ENCODE measurements around the gene TAF1B.

The TAF1B gene

GRCh38 chr2:9814129-9814868 is 29.0 kb upstream of the TAF1B start:
- H3K4me3 ChIP-seq (ENCODE audit: low read length) = peak overlapping the region; percentile 39
- no peak for DNase-seq (ENCODE audit: low read depth)
- TF ChIP-seq CTCF (conservative IDR thresholded peaks at IDR 0.05; ENCODE audit: low read length) = no peak

GRCh38 chr2:9815076-9815475 is 28.2 kb upstream of the TAF1B start:
- DNase-seq (ENCODE audit: low read depth) = no peak
- H3K4me3 ChIP-seq (ENCODE audit: low read length) = no peak overlapping the region
- TF ChIP-seq CTCF (conservative IDR thresholded peaks at IDR 0.05; ENCODE audit: low read length) = no peak

- no peak for DNase-seq (ENCODE audit: low read depth)
- H3K4me3 ChIP-seq (ENCODE audit: low read length) = no peak overlapping the region
- TF ChIP-seq CTCF (conservative IDR thresholded peaks at IDR 0.05; ENCODE audit: low read length) = no peak
Observed at GRCh38 chr2:9815844-9816279, 27.4 kb upstream of the TAF1B start.

GRCh38 chr2:9818097-9818496 is 25.2 kb upstream of the TAF1B start:
- no peak for TF ChIP-seq CTCF (conservative IDR thresholded peaks at IDR 0.05; ENCODE audit: low read length)
- no peak for DNase-seq (ENCODE audit: low read depth)
- no peak overlapping the region for H3K4me3 ChIP-seq (ENCODE audit: low read length)

GRCh38 chr2:9819551-9819950 is 23.7 kb upstream of the TAF1B start:
- TF ChIP-seq CTCF (conservative IDR thresholded peaks at IDR 0.05; ENCODE audit: low read length) = no peak
- H3K4me3 ChIP-seq (ENCODE audit: low read length) = no peak overlapping the region
- DNase-seq (ENCODE audit: low read depth) = no peak

- no peak for TF ChIP-seq CTCF (conservative IDR thresholded peaks at IDR 0.05; ENCODE audit: low read length)
- no peak overlapping the region for H3K4me3 ChIP-seq (ENCODE audit: low read length)
- DNase-seq (ENCODE audit: low read depth) = peak; percentile 45
Observed at GRCh38 chr2:9820020-9820973, 23.0 kb upstream of the TAF1B start.
